GM19452 (cell line): ENCODE measurements around the gene EHD3.

Experiments
- ATAC-seq: cut with Tn5 transposase; IDR thresholded peaks from one replicate; pipeline ENCODE4 v1.9.1; 2021; ENCODE audit not compliant: unreplicated experiment

Gene EHD3

GRCh38 chr2:31212659-31213600 is 21.0 kb upstream of the EHD3 start:
- ATAC-seq = no peak

- no peak for ATAC-seq
Observed at GRCh38 chr2:31213601-31214443, 20.1 kb upstream of the EHD3 start.

- no peak for ATAC-seq
Observed at GRCh38 chr2:31214444-31214915, 19.5 kb upstream of the EHD3 start.

GRCh38 chr2:31216734-31217133 is 17.2 kb upstream of the EHD3 start:
- peak; percentile 43 for ATAC-seq

- ATAC-seq = no peak
Observed at GRCh38 chr2:31217465-31218200, 16.3 kb upstream of the EHD3 start, which contains the start of gene CAPN14. TSS of gene CAPN14 (minus strand) at chr2:31217515. CDS start at chr2:31205447, 12,068 bp downstream.

GRCh38 chr2:31219131-31219969 is 14.6 kb upstream of the EHD3 start:
- ATAC-seq = peak; percentile 80

GRCh38 chr2:31221544-31221943 is 12.4 kb upstream of the EHD3 start:
- no peak for ATAC-seq

GRCh38 chr2:31222071-31222470 is 11.9 kb upstream of the EHD3 start:
- ATAC-seq = no peak

- ATAC-seq = no peak
Observed at GRCh38 chr2:31223026-31223425, 10.9 kb upstream of the EHD3 start.

GRCh38 chr2:31223749-31224148 is 10.2 kb upstream of the EHD3 start:
- no peak for ATAC-seq

GRCh38 chr2:31226266-31226665 is 7.7 kb upstream of the EHD3 start:
- ATAC-seq = no peak

- no peak for ATAC-seq
Observed at GRCh38 chr2:31227110-31227509, 6.8 kb upstream of the EHD3 start.

GRCh38 chr2:31227711-31228125 is 6.2 kb upstream of the EHD3 start:
- ATAC-seq = no peak

GRCh38 chr2:31228717-31229116 is 5.2 kb upstream of the EHD3 start:
- ATAC-seq = no peak

GRCh38 chr2:31230751-31231150 is 3.2 kb upstream of the EHD3 start:
- ATAC-seq = no peak

- ATAC-seq = no peak
Observed at GRCh38 chr2:31231571-31232302, 2.2 kb upstream of the EHD3 start.

GRCh38 chr2:31232586-31232985 is 1.4 kb upstream of the EHD3 start:
- no peak for ATAC-seq

- ATAC-seq = no peak
Observed at GRCh38 chr2:31233231-31233630, 721 bp upstream of the EHD3 start.
